ACC112 (cell line): Measurements from ENCODE around the gene PTK7.
"Not testable (repeated sequence)": the region's sequence is repeated elsewhere in the genome, so short reads cannot be mapped to it uniquely, and the experiment has no call there.

ENCODE experiments used
- H2AFZ ChIP-seq: fragments of 200-600 bp; sonication (generic); one replicate; pipeline ENCODE4 v1.6.0; 2017; ENCODE audit warnings: antibody characterized with exemption, low read length; ENCODE audit not compliant: unreplicated experiment
- H3K27ac ChIP-seq: fragments of 200-600 bp; sonication (generic); 2 replicates; pipeline ENCODE4 v1.5.1; 2014; ENCODE audit warnings: low read depth, mild to moderate bottlenecking, antibody characterized with exemption, low read length, moderate library complexity
- H3K27me3 ChIP-seq: fragments of 200-600 bp; sonication (generic); 2 replicates; pipeline ENCODE4 v1.6.1; 2014; ENCODE audit warnings: mild to moderate bottlenecking, antibody characterized with exemption, low read length, moderate library complexity, mixed read lengths; ENCODE audit not compliant: insufficient read depth
- H3K36me3 ChIP-seq: fragments of 200-600 bp; sonication (generic); 2 replicates; pipeline ENCODE4 v1.6.1; 2016; ENCODE audit warnings: mild to moderate bottlenecking, antibody characterized with exemption, low read length, moderate library complexity, mixed read lengths; ENCODE audit not compliant: insufficient read depth
- H3K4me1 ChIP-seq: fragments of 200-600 bp; sonication (generic); one replicate; pipeline ENCODE4 v1.6.1; 2016; ENCODE audit warnings: low read length, mixed read lengths; ENCODE audit not compliant: insufficient read depth, unreplicated experiment, control insufficient read depth
- H3K4me3 ChIP-seq: fragments of 200-600 bp; sonication (generic); 2 replicates; pipeline ENCODE4 v1.5.1; 2014; ENCODE audit warnings: mild to moderate bottlenecking, low read depth, low read length
- H3K79me2 ChIP-seq: fragments of 200-600 bp; sonication (generic); one replicate; pipeline ENCODE4 v1.6.0; 2016; ENCODE audit warnings: low read length; ENCODE audit not compliant: control insufficient read depth, unreplicated experiment, insufficient read depth

PTK7 gene

GRCh38 chr6:43074847-43075669 lies 1.1 kb upstream of the PTK7 start:
- Histone ChIP-seq H3K79me2 (peaks cover 23% of the 10 kb centered on the region), H3K27ac (no peak overlapping the region), H3K27me3 (no peaks in the 10 kb centered on the region), H3K4me1 (peaks cover 17% of the 10 kb centered on the region), H3K4me3 (peak overlapping the region; percentile 99), H2AFZ (no peak overlapping the region), H3K36me3 (no peaks in the 10 kb centered on the region)

GRCh38 chr6:43076464-43077332 lies 584 bp downstream of the PTK7 start:
- H3K27me3 ChIP-seq, result no peaks in the 10 kb centered on the region
- H3K4me3 ChIP-seq, result peak overlapping the region; percentile 99
- H3K36me3 ChIP-seq, result no peaks in the 10 kb centered on the region
- no peak overlapping the region for H3K27ac ChIP-seq
- H2AFZ ChIP-seq, result peak overlapping the region; percentile 88
- H3K4me1 ChIP-seq, result peaks cover 18% of the 10 kb centered on the region
- H3K79me2 ChIP-seq, result peaks cover 25% of the 10 kb centered on the region

DNA sequence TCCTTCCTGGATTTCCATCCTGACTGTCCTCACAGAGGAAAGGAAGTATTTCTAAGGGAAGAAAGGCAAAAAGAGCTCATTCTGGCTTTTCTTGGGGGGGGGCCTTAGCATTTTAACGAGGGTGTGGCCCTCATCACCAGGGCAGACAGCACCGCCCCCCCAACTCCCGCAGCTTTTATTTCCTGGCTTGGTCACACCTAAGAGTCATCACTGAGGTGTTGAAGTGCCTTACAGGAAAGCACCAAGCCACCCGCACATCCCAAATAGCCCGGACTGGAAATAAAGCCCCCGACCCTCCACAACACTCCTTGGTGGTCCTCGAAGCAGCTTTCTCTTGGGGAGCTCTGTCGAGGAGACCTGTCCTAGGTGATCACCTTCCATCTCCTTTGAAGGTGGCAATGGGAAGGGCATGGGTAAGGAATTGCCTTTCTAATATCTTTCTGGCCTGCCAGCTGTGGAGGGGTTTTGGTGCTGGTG lies 1.3 kb downstream of the PTK7 start:
- H2AFZ ChIP-seq, result peak overlapping the region; percentile 88
- H3K79me2 ChIP-seq, result peaks cover 28% of the 10 kb centered on the region
- no peak overlapping the region for H3K27ac ChIP-seq

GRCh38 chr6:43077981-43078511 lies 1.9 kb downstream of the PTK7 start:
- Histone ChIP-seq H3K4me1 (peaks cover 21% of the 10 kb centered on the region), H3K36me3 (no peaks in the 10 kb centered on the region), H3K4me3 (peak overlapping the region; percentile 99), H3K27ac (no peak overlapping the region), H3K79me2 (peaks cover 34% of the 10 kb centered on the region), H3K27me3 (no peaks in the 10 kb centered on the region), H2AFZ (no peak overlapping the region)

More for the DNA sequence above, 1.3 kb downstream of the PTK7 start:
- Histone ChIP-seq H3K27me3 (no peaks in the 10 kb centered on the region), H3K4me1 (peaks cover 21% of the 10 kb centered on the region), H3K4me3 (peak overlapping the region; percentile 99), H3K36me3 (no peaks in the 10 kb centered on the region)

GRCh38 chr6:43078691-43079090 lies 2.6 kb downstream of the PTK7 start:
- Histone ChIP-seq H3K79me2 (peaks cover 40% of the 10 kb centered on the region), H3K36me3 (no peaks in the 10 kb centered on the region), H3K27ac (no peak overlapping the region), H3K4me1 (peaks cover 21% of the 10 kb centered on the region), H3K4me3 (no peak overlapping the region), H2AFZ (no peak overlapping the region), H3K27me3 (no peaks in the 10 kb centered on the region)

- no peak overlapping the region for H3K27ac ChIP-seq
- peaks cover 46% of the 10 kb centered on the region for H3K79me2 ChIP-seq
- peaks cover 14% of the 10 kb centered on the region for H3K4me1 ChIP-seq
- no peaks in the 10 kb centered on the region for H3K36me3 ChIP-seq
- no peak overlapping the region for H2AFZ ChIP-seq
- no peak overlapping the region for H3K4me3 ChIP-seq
- H3K27me3 ChIP-seq, result no peaks in the 10 kb centered on the region
Measured at GRCh38 chr6:43081043-43081442, 4.9 kb downstream of the PTK7 start.

DNA sequence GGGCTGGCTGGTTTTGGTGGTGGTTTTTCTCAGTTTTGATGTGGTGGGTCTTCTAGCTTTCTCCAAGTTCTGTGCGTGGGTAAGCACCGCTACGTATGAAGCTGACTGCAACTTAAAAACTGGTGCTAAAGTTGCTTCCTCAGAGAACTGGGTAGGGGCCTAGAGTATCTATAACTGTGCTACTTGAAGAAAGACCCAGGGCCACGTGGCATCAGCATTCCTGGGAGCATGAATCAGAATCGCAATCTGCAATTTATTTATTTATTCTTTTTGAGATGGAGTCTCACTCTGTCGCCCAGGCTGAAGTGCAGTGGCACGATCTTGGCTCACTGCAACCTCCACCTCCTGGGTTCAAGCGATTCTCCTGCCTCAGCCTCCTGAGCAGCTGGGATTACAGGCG lies 5.8 kb downstream of the PTK7 start:
- H2AFZ ChIP-seq, H3K36me3 ChIP-seq, H3K4me3 ChIP-seq, H3K27ac ChIP-seq, H3K27me3 ChIP-seq: not testable (repeated sequence)
- H3K4me1 ChIP-seq, result peaks cover 16% of the 10 kb centered on the region
- H3K79me2 ChIP-seq, result peaks cover 43% of the 10 kb centered on the region

GRCh38 chr6:43082806-43083655 lies 6.9 kb downstream of the PTK7 start:
- peaks cover 33% of the 10 kb centered on the region for H3K79me2 ChIP-seq
- H3K36me3 ChIP-seq, result no peaks in the 10 kb centered on the region
- no peak overlapping the region for H3K27ac ChIP-seq
- H3K4me3 ChIP-seq, result no peak overlapping the region
- no peak overlapping the region for H2AFZ ChIP-seq
- H3K27me3 ChIP-seq, result no peaks in the 10 kb centered on the region
- H3K4me1 ChIP-seq, result peaks cover 8% of the 10 kb centered on the region

DNA sequence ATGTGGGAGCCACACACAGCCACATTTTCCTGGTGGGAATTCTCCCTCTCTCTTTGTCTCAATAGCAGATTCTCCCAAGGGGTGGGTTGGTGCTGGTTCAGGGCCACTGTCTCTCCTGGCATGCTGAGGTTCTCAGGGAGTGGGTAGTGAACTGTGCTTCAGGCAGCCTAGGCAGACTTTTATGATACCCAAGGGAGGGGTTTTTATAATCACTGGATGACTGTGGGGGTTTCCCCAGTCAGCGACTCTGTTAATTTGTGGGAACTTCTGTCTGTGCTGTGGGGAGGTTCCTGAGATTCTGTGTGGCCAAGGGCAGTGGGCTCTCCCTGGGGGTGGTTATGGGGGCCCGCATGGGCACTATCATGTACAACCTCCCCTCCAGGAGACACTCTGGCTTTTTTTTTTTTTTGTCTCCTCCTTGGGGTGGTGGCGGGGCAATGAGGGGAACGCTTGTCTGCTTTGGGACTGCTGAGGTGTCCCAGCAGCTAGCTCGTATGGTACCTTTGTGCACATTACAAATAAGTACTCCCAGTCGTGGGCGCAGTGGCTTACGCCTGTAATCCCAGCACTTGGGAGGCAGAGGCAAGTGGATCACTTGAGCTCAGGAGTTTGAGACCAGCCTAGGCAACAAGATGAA lies 10.0 kb downstream of the PTK7 start:
- H3K4me3 ChIP-seq, result no peak overlapping the region
- H2AFZ ChIP-seq, result no peak overlapping the region
- peaks cover 28% of the 10 kb centered on the region for H3K79me2 ChIP-seq
- H3K36me3 ChIP-seq, result no peaks in the 10 kb centered on the region
- no peak overlapping the region for H3K27ac ChIP-seq
- peaks cover 12% of the 10 kb centered on the region for H3K4me1 ChIP-seq
- no peaks in the 10 kb centered on the region for H3K27me3 ChIP-seq
